ENCODE results near the gene SUCLG1. TPM values are rescaled to one million over a fixed set of nuclear protein-coding genes. Genes with fewer than 3 reads are reported as not detected.

Gene SUCLG1
- total and polyA plus RNA-seq, 2 of the 4 experiments (the other 2 are of a cell fraction) = 50.5 to 52.7 TPM

GRCh38 chr2:84472856-84473565 is 13.9 kb upstream of the SUCLG1 start:
- ChIA-PET POLR2A (ENCODE audit: unreplicated experiment) (no interaction called here), CTCF (no interaction called here)
- Histone ChIP-seq H4K91ac (ENCODE audit: insufficient read depth, low read depth, low read length) (no peak overlapping the region), H4K8ac (ENCODE audit: low read depth in 2 of 2, low read length in 2 of 2) (no peak overlapping the region), H2BK5ac (ENCODE audit: low read depth, low read length, poor library complexity, severe bottlenecking) (no peak overlapping the region), H3K36me3 (ENCODE audit: control insufficient read depth, insufficient read depth, low read length) (no peaks in the 10 kb centered on the region), H3K9me1 (ENCODE audit: insufficient read depth, low read length) (no peaks in the 10 kb centered on the region), H2BK15ac (ENCODE audit: low read depth, low read length) (no peak overlapping the region), H3K56ac (ENCODE audit: extremely low read depth, insufficient read depth, low read length) (no peak overlapping the region), H2BK20ac (ENCODE audit: low read depth, low read length) (no peak overlapping the region), H3K4me3 (ENCODE audit: insufficient read depth, low read depth, low read length) (no peak overlapping the region), H3K14ac (replicated peaks; ENCODE audit: low read depth, low read length) (no peak overlapping the region), H2BK120ac (ENCODE audit: low read depth, low read length) (no peak overlapping the region), H3K4me1 (ENCODE audit: control insufficient read depth, insufficient read depth, low read length) (no peaks in the 10 kb centered on the region), H3K27me3 (ENCODE audit: control insufficient read depth, insufficient read depth, low read length) (no peaks in the 10 kb centered on the region), H2AK9ac (replicated peaks; ENCODE audit: low read depth, low read length, poor library complexity) (no peak overlapping the region), H4K20me1 (ENCODE audit: insufficient read depth, low read length) (no peaks in the 10 kb centered on the region), H3K23ac (ENCODE audit: low read depth, low read length) (no peak overlapping the region), H3K18ac (ENCODE audit: low read depth, low read length) (no peak overlapping the region), H3K9ac (ENCODE audit: low read depth, low read length) (no peak overlapping the region), H3K79me1 (ENCODE audit: low read depth in 1 of 2, low read length in 2 of 2) (no peaks in the 10 kb centered on the region), H4K5ac (ENCODE audit: low read depth, low read length) (no peak overlapping the region), H3K27ac (ENCODE audit: insufficient read depth, low read length) (no peak overlapping the region), H3K4me2 (ENCODE audit: low read depth, low read length) (no peak overlapping the region), H2AK5ac (ENCODE audit: low read depth, low read length) (no peak overlapping the region), H3K4ac (ENCODE audit: low read depth, low read length) (no peak overlapping the region), H3K9me3 (ENCODE audit: control insufficient read depth, insufficient read depth, low read length) (peaks cover 10% of the 10 kb centered on the region), H2AFZ (replicated peaks; ENCODE audit: low read length, poor library complexity) (no peak overlapping the region)
- in situ Hi-C loops (cut with MboI; ENCODE audit: low sequenced_read_pairs) (no loop called here), intact Hi-C loops (cut with micrococcal nuclease) (no loop called here), dilution Hi-C loops (cut with HindIII; ENCODE audit: low sequenced_read_pairs, unreplicated experiment) (no loop called here)
- no peak for TF ChIP-seq RAD21 (IDR thresholded peaks at IDR 0.05; ENCODE audit: low read length)
- TF ChIP-seq MXI1 (IDR thresholded peaks at IDR 0.05; ENCODE audit: borderline replicate concordance, low read depth, low read length) = no peak
- TF ChIP-seq MAZ (IDR thresholded peaks at IDR 0.05; ENCODE audit: borderline replicate concordance, low read depth, low read length) = no peak
- no peak for TF ChIP-seq SMC3 (IDR thresholded peaks at IDR 0.05; ENCODE audit: low read depth, low read length)
- no peak for TF ChIP-seq CTCF (conservative IDR thresholded peaks at IDR 0.05; ENCODE audit: low read depth, low read length)
- TF ChIP-seq POLR2A (IDR thresholded peaks at IDR 0.05; ENCODE audit: low read depth, low read length) = no peak
- TF ChIP-seq CEBPB (IDR thresholded peaks at IDR 0.05; ENCODE audit: low read depth, low read length) = no peak
- no peak for TF ChIP-seq ELK1 (IDR thresholded peaks at IDR 0.05; ENCODE audit: borderline replicate concordance, low read depth, low read length)
- TF ChIP-seq BHLHE40 (IDR thresholded peaks at IDR 0.05; ENCODE audit: low read depth, low read length) = no peak
- no peak for TF ChIP-seq USF2 (IDR thresholded peaks at IDR 0.05; ENCODE audit: low read depth, low read length)
- no peak for TF ChIP-seq CHD1 (IDR thresholded peaks at IDR 0.05; ENCODE audit: low read depth, low read length)
- TF ChIP-seq RCOR1 (IDR thresholded peaks at IDR 0.05; ENCODE audit: insufficient replicate concordance, low read length) = no peak
- no peak for TF ChIP-seq RFX5 (IDR thresholded peaks at IDR 0.05; ENCODE audit: low read depth, low read length)
- no peak for TF ChIP-seq FOS (IDR thresholded peaks at IDR 0.05; ENCODE audit: low read depth, low read length)
- TF ChIP-seq NFE2L2 (IDR thresholded peaks at IDR 0.05; ENCODE audit: low read depth, low read length) = no peak
- no peak for TF ChIP-seq MAFK (IDR thresholded peaks at IDR 0.05; ENCODE audit: low read depth, low read length)
- ATAC-seq (ENCODE audit: low read depth) (no peak), DNase-seq (no peak)
- no TSS peak for BruUV-seq (replicated peaks)
- WGBS, 2 experiments (ENCODE audit: extremely low coverage in 2 of 2, insufficient read length in 1 of 2) = 60% methylated on average over 1 of the region's 6 CpGs; no CpG with 5 or more reads in 1 of the 2 experiments

Measured in IMR-90 (cell line).